Activated CD4-positive, alpha-beta T cell treated with anti-CD3 and anti-CD28 coated beads for 36 hours (primary cell): ENCODE measurements around the gene PDPN. TPM values are rescaled to one million over a fixed set of nuclear protein-coding genes. Genes with fewer than 3 reads are reported as not detected.

Source experiments
- ATAC-seq: fragments of 200-7000 bp; cut with Tn5 transposase; one replicate; pipeline ENCODE4 v1.10.0; 2021; ENCODE audit warnings: mild to moderate bottlenecking, moderate library complexity
- CTCF ChIA-PET: fragments of 350-600 bp; sonication (Branson Sonifier 250); formaldehyde crosslinking; loops from one replicate; lab custom pipeline; 2021; ENCODE audit warnings: antibody characterized with exemption; lab: Charles Lee
- POLR2A ChIA-PET: fragments of 350-600 bp; sonication (Branson Sonifier 250); formaldehyde crosslinking; loops from one replicate; lab custom pipeline; 2021; ENCODE audit warnings: antibody characterized with exemption, inconsistent platforms; lab: Charles Lee
- DNase-seq: peaks from one replicate; pipeline ENCODE4 v3.0.0-alpha.2; 2020
- H3K27ac Mint-ChIP-seq: one replicate; pipeline ENCODE4 v1.8.0; 2021; ENCODE audit warnings: mixed read lengths
- H3K27me3 Mint-ChIP-seq: one replicate; pipeline ENCODE4 v1.8.0; 2021; ENCODE audit warnings: mixed read lengths
- H3K36me3 Mint-ChIP-seq: one replicate; pipeline ENCODE4 v1.8.0; 2021; ENCODE audit warnings: low read depth, mixed read lengths
- H3K4me1 Mint-ChIP-seq: one replicate; pipeline ENCODE4 v1.8.0; 2021; ENCODE audit warnings: mixed read lengths
- H3K4me3 Mint-ChIP-seq: one replicate; pipeline ENCODE4 v1.8.0; 2021; ENCODE audit warnings: mild to moderate bottlenecking, moderate library complexity, mixed read lengths
- H3K9me3 Mint-ChIP-seq: one replicate; pipeline ENCODE4 v1.8.0; 2021; ENCODE audit warnings: low read depth, mixed read lengths
- intact Hi-C, 2 experiments: fragments of 100-400 bp; cut with DNase I in 1 of 2; cut with micrococcal nuclease in 1 of 2; formaldehyde crosslinking; loops; one replicate each; pipeline versions ENCODE4 v1.14.2 to v1.15.1; 2022 to 2024; cut with DNase I, micrococcal nuclease
- total RNA-seq, 2 experiments: library from RNA; stranded (reverse); gene quantifications; one replicate each; pipeline ENCODE4 v1.2.3, GENCODE V29; 2021

The PDPN gene
- total RNA-seq, 2 experiments from 2014 or later = not detected

DNA sequence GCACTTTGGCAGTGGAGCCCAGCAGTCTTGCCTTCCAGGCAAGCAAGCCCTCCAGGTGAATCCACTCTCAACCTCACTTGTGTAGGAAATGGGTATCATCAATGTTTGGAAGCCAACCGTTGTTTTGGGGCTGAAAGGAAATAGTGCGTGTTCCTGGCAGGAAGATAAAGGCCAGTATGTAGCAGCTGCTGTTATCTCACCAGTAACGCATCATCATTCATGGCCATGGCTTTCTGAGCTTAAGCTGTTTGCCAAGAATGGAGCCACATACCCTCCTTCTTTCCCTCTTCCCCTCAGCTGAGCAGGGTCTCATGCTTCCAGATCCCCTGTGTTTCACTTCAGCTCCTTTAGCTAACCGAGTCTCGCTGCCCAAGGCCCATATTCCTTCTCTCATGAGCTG, 2.2 kb upstream of the PDPN start:
- ChIA-PET POLR2A (no interaction called here), CTCF (interaction anchor here (0.6 kb wide), 1 partner anchor 38 kb away, joined by 3 read pairs; no protein-coding TSS in a partner anchor)
- no peak for ATAC-seq

DNA sequence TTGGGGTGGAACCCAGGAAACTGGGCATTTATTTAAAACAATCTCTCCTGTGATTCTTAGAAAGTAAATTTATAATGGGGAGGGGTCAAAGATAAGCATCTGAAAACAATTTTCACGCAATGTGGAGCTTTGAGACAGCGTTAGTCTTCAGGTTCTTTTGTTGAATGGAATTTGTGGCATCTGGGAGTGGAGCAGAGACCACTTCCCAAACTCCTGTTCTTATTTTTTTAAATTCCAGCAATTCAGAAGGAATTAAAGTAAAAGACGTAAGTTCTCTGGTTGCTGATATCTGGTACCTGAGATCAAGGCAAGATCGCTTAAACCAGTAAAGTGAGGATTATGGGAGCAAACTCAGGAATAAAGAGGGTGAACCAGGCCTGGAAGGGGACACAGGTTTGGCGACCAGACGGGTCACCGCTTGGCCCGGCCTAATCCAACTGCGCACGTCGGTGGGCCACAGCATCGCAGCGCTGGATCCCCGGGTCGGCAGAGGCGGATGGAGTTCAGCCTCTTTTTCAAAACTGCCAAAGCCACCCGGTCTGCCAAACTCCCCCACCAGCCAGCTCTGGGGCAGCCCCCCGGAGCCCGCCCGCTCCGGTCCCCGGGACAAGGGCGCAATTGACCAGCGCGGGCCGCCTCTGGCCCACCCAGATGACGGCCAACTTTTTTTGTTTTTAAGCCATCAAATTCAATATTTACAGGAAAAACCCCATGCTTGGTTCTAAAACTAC, 754 bp upstream of the PDPN start:
- no peaks in the 10 kb centered on the region for H3K36me3 Mint-ChIP-seq
- ATAC-seq (no peak), DNase-seq (no peak)
- H3K4me1 Mint-ChIP-seq = no peaks in the 10 kb centered on the region
- CTCF ChIA-PET = no interaction called here
- H3K9me3 Mint-ChIP-seq = no peaks in the 10 kb centered on the region
- POLR2A ChIA-PET = no interaction called here
- peaks cover 47% of the 10 kb centered on the region for H3K27me3 Mint-ChIP-seq
- H3K4me3 Mint-ChIP-seq = no peak overlapping the region
- intact Hi-C loops = no loop called here
- H3K27ac Mint-ChIP-seq = no peak overlapping the region

More for the DNA sequence above, 2.2 kb upstream of the PDPN start:
- H3K9me3 Mint-ChIP-seq = no peaks in the 10 kb centered on the region
- DNase-seq = no peak
- no peaks in the 10 kb centered on the region for H3K4me1 Mint-ChIP-seq
- no peak overlapping the region for H3K27ac Mint-ChIP-seq
- intact Hi-C loops = no loop called here
- peaks cover 45% of the 10 kb centered on the region for H3K27me3 Mint-ChIP-seq
- H3K36me3 Mint-ChIP-seq = no peaks in the 10 kb centered on the region
- no peak overlapping the region for H3K4me3 Mint-ChIP-seq

DNA sequence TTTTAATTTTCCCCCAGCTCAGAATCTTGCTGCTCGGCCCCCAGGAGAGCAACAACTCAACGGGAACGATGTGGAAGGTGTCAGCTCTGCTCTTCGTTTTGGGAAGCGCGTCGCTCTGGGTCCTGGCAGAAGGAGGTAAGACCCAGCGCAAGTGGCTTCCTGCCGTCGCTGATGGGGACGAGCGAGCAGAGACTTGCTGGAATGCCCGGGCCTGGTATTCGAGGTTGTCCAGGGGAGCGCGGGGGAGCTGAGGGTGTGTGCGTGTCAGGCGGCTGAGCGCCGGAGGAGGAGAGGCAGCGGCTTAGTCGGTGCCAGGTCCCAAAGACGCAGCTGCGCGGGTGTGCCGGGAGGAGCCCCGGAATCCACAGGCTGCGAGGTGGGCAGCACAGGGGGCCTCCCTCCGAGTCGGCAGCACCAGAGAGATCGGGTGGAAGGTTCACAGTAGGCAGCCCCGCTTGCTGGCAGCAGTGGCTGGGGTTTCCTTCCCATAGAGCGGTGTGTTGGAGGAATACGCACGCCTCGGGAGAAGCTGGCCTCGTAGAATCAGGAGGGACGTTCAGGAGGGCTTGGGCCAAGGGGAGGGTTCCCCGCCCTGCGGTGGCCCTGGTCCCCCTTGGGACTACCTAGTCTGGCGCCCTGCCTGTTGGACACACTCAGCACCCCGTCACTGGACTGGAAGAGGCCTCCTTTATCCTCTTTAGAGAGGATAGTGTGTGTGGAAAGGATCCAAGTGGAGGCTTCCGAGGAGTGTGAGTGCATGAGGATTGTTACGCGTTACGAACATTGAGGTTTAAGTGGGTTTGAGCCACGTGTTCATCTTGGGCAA, 547 bp downstream of the PDPN start:
- ATAC-seq (no peak), DNase-seq (no peak)
- Mint-ChIP-seq H3K27me3 (peaks cover 50% of the 10 kb centered on the region), H3K9me3 (no peaks in the 10 kb centered on the region), H3K4me3 (no peak overlapping the region), H3K27ac (no peak overlapping the region), H3K4me1 (no peaks in the 10 kb centered on the region), H3K36me3 (no peaks in the 10 kb centered on the region)
- ChIA-PET POLR2A (no interaction called here), CTCF (no interaction called here)
- intact Hi-C loops = no loop called here

DNA sequence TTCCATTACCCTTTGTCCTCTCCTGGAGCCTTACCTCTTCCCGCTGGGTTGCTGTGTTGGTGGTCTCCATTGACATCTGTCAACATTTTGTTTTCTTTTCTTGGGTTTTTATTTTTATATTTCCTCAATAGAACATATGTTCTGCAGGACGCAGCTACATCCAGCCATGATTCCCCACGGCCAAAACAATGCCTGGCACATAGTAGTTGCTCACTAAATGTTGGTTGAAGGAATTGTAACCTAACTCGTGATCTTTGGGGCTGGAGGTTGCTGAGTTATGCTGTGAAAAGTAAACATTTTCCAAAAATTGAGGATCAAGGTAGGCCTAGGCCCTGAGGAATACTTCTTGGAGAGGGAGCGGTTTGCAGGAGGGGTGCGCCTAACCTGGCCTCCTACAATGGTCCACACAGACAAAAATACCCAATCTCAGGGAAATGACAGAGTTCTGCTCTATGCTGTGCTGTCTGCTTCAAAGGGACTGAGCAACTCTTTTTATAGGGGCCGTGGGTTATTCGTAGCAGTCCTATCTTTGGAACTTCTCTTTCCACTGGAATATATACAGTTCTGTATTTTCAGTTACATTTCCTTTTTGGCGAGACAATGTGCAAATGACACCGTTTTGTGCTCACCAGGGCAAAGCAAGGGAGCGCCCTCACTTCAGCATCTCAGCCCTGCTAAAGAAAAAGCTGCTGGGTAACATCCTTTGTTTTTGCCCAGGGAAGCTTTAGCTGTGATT, 1.4 kb downstream of the PDPN start:
- H3K27me3 Mint-ChIP-seq = peaks cover 50% of the 10 kb centered on the region
- intact Hi-C loops = no loop called here
- CTCF ChIA-PET = no interaction called here
- no peaks in the 10 kb centered on the region for H3K4me1 Mint-ChIP-seq
- ATAC-seq = no peak
- no peak for DNase-seq
- H3K36me3 Mint-ChIP-seq = no peaks in the 10 kb centered on the region
- no peak overlapping the region for H3K27ac Mint-ChIP-seq
- POLR2A ChIA-PET = no interaction called here
- H3K4me3 Mint-ChIP-seq = no peak overlapping the region
- H3K9me3 Mint-ChIP-seq = no peaks in the 10 kb centered on the region

DNA sequence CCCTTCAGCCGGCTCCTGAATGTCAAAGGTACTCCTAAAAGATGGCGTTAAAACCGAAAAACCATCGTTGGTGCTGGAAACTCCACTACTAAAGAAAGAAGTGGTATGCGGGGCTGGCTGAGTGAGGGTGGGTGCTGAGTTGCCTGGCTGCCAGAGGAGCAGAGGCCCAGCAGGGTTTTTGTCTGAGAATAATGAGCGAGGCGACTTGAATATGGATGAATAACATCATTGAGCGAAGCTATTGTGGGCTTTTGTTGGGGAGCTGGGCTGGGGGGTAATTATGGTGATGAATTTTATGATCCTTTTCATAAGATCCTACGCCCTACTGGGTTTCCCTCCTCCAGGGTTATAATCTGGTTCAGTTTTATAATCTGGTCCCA, 2.0 kb downstream of the PDPN start:
- peaks cover 53% of the 10 kb centered on the region for H3K27me3 Mint-ChIP-seq
- ChIA-PET CTCF (no interaction called here), POLR2A (no interaction called here)
- DNase-seq (no peak), ATAC-seq (no peak)
- no peak overlapping the region for H3K4me3 Mint-ChIP-seq
- H3K36me3 Mint-ChIP-seq = no peaks in the 10 kb centered on the region
- no peaks in the 10 kb centered on the region for H3K4me1 Mint-ChIP-seq
- H3K27ac Mint-ChIP-seq = no peak overlapping the region
- intact Hi-C loops = no loop called here
- H3K9me3 Mint-ChIP-seq = no peaks in the 10 kb centered on the region

DNA sequence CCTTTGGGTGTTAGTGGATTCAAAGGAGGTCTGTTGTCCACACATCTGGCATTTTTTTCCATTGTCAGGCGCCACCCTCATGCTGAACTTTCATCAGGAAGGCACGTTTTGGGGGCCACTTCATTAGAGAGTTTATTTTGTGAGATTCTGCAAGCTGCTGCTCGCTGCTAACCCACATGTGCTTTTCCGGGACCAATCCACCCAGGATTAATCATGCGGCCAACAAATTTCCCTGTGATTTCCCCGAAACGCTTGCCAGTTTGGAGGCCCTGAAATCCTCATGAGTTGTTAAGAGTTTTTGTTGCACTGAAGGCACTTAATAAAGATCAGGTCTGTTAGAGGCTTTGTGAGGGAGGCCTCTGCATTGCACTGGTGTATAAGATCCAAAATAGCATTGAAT, 2.4 kb downstream of the PDPN start:
- DNase-seq (no peak), ATAC-seq (no peak)
- CTCF ChIA-PET = no interaction called here
- Mint-ChIP-seq H3K27ac (no peak overlapping the region), H3K4me1 (no peaks in the 10 kb centered on the region), H3K36me3 (no peaks in the 10 kb centered on the region), H3K9me3 (no peaks in the 10 kb centered on the region), H3K27me3 (peaks cover 53% of the 10 kb centered on the region), H3K4me3 (no peak overlapping the region)
- POLR2A ChIA-PET = no interaction called here
- intact Hi-C loops = no loop called here

DNA sequence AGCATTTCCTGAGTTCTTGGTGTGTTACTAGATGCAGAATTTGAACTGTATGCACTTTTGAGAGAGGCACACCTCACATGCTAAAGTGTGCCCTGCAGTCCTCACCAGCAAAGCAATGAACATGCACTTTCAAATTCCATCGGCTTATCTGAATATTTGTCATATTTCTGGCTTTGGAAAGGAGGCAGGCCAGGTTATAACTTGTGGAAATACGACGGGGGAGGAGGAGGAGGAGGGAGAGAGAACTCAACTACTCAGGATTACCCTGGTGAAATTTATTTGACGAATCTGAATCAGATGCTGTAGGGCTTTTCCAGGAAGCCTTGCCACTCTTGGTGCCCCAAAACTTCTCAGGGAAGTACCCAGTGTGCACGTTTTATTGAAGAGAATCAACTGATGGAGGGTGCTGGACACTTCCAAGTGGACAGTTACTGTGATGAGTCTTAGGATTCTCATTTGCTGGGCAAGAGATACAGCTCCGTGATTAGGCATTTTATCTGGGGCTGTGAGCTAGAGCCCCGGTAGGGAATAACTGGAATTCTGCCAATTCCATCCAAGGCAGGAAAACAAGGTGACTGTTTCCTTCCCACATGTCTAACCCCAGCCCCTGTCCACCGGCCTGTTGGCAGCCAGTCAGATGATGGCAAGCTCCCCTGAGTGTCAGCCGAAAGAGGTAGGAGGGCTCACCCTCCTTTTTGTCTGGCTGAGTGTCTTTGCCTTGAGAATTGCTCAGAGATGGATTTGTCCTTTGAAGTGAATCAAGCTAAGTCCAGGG, 3.8 kb downstream of the PDPN start:
- peaks cover 45% of the 10 kb centered on the region for H3K27me3 Mint-ChIP-seq
- intact Hi-C loops = no loop called here
- H3K27ac Mint-ChIP-seq = no peak overlapping the region
- no peak for DNase-seq
- no peaks in the 10 kb centered on the region for H3K36me3 Mint-ChIP-seq
- H3K4me1 Mint-ChIP-seq = no peaks in the 10 kb centered on the region
- no peak overlapping the region for H3K4me3 Mint-ChIP-seq
- CTCF ChIA-PET = no interaction called here
- no peaks in the 10 kb centered on the region for H3K9me3 Mint-ChIP-seq
- no peak for ATAC-seq
- POLR2A ChIA-PET = no interaction called here

DNA sequence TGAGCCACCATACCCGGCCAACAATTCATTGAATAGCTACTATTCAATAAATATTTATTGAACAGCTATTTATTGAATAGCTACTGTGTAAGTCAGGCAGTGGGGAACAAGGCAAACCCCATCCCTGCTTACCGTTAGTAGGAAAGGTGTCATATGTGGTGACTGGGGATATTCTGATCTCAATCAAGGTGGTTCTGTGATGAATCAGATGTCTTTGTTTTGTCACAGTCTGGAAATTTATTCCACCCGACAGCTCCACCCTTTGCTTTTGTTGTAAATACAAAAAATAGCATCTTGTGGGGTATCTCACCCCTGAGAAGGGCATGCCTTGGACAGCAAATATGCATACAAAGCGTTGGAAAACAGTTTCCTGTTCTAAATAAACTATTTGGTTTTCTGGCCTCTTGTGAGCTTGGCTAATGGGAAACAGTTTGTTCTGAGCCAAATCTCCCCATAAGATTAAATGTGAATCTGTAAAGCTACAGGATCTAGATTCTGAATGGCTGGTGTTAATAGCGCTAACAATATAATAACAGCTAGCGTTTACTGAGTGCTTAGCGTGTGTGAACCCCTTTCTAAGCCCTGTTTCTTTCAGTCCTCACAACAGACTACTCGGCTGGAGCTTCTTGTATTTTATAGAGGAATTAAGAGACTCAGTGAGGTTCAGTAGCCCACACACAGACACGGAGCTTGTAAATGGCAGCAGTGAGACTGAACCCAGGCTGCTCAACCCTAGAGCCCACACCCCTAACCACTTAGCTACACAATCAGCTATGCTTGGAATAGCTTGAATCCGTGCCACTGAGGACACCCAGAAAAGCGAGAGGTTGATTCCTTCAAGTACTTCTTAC, 5.5 kb downstream of the PDPN start:
- ChIA-PET CTCF (no interaction called here), POLR2A (no interaction called here)
- Mint-ChIP-seq H3K9me3 (no peaks in the 10 kb centered on the region), H3K27me3 (peaks cover 40% of the 10 kb centered on the region), H3K4me1 (no peaks in the 10 kb centered on the region), H3K4me3 (no peak overlapping the region), H3K27ac (no peak overlapping the region), H3K36me3 (no peaks in the 10 kb centered on the region)
- no peak for ATAC-seq
- DNase-seq = no peak
- intact Hi-C loops = no loop called here

DNA sequence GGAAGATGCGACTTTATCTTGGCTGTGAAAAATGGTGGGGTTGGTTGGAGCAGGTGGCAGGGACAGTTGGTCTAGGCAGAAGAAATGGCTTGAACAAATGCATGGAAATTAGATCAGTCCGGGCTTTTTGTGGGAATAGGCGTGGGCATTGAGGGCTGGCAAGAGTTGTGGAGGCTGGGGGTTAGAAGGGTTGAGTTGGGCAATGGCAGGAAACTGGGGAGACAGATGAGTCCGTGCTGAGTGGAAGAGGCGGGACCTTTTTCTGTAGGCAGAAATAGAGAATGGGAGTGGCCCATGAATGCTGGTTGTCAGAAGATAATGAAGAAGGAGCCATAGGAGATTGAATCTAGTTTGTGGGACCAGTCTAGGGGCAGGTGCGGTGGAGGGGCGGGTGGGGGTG, 6.9 kb downstream of the PDPN start:
- intact Hi-C loops = no loop called here
- peaks cover 31% of the 10 kb centered on the region for H3K27me3 Mint-ChIP-seq
- H3K4me1 Mint-ChIP-seq = no peaks in the 10 kb centered on the region
- DNase-seq = no peak
- no peak overlapping the region for H3K27ac Mint-ChIP-seq
- POLR2A ChIA-PET = no interaction called here
- no peaks in the 10 kb centered on the region for H3K9me3 Mint-ChIP-seq
- CTCF ChIA-PET = no interaction called here
- H3K4me3 Mint-ChIP-seq = no peak overlapping the region
- no peaks in the 10 kb centered on the region for H3K36me3 Mint-ChIP-seq
- no peak for ATAC-seq

DNA sequence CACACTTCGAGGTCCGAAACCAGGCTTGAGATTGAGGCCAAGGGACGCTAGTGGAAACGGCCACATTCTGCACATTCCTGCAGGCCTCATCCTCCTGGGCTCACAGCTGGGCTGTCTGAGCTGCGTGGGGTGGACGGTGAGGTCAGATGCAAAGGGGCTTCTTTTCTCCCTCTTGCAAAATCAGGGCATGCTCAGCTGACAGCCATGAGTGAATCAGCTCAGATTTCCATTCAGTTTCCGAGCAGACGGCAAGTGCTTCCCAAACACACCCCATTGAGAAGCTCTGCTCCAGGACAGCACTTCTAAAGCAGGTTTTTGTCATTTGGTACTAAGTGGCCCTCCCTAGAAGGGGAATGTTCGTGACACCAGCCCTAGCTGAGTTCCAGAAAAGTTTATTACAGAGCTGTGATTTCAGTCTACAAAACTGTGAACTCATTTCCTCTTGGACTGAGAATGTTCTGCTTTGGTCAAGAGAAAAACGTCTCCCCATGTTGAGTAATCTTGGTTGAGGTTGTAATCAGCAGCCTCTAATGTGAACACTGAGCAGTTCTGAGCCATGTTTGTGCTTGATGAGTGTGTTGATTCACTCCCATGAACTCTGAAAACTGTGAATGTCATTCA, 10.0 kb downstream of the PDPN start:
- peaks cover 21% of the 10 kb centered on the region for H3K27me3 Mint-ChIP-seq
- DNase-seq = no peak
- intact Hi-C loops = no loop called here
- no peak for ATAC-seq
- CTCF ChIA-PET = interaction anchor here (0.6 kb wide), 1 partner anchor 273 kb away, joined by 3 read pairs; no protein-coding TSS in a partner anchor
- H3K9me3 Mint-ChIP-seq = no peaks in the 10 kb centered on the region
- H3K36me3 Mint-ChIP-seq = no peaks in the 10 kb centered on the region
- no peak overlapping the region for H3K4me3 Mint-ChIP-seq
- H3K27ac Mint-ChIP-seq = no peak overlapping the region
- H3K4me1 Mint-ChIP-seq = no peaks in the 10 kb centered on the region
- POLR2A ChIA-PET = no interaction called here
